GM19099 (cell line): ENCODE results near the gene C4orf33.
A peak's percentile ranks its signal among the peaks of the same experiment; 100 is the strongest.

Experiments used
- POLR2A ChIP-seq: IDR thresholded peaks from 3 replicates; pipeline ENCODE4 v1.6.1; 2011; ENCODE audit warnings: low read depth; ENCODE audit not compliant: insufficient read length; ENCODE audit errors: extremely low read depth

C4orf33 gene, protein sequence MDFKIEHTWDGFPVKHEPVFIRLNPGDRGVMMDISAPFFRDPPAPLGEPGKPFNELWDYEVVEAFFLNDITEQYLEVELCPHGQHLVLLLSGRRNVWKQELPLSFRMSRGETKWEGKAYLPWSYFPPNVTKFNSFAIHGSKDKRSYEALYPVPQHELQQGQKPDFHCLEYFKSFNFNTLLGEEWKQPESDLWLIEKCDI

DNA sequence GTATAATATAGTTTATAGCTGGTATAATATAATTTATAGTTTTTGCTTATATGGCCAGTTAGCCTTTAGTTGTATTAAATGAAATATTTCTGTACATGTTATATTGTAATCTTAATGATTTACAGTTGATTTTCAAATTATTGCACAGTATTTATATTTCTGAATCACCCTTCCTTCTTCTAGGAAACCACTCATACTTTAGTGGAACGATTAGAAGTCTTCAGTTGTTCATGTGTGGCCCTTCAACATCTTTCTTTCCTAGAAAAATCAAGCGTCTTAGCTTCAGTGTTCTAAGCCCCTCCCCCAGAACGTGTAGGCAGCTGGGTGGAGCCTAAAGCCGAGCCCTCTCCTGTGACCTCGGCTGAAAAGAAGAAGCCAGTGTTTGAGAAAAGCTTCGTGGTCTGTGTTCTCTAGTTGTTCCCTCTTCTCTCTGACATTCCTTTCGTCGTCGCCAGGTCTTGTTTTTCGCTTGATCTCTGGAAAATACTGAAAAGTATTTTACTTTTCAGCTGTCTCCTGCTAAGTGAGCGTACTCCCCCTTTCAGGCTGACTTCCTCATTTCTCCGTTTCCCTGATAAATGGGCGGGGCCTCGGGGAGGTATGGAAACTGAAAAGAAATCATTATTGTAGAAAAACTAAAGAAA, at the start of gene C4orf33:
TSS of gene C4orf33 (plus strand) at position 342 of the 644 bp plus-strand sequence. CDS start 6,459 bp downstream, outside the sequence.
- peak; percentile 81 for TF ChIP-seq POLR2A

DNA sequence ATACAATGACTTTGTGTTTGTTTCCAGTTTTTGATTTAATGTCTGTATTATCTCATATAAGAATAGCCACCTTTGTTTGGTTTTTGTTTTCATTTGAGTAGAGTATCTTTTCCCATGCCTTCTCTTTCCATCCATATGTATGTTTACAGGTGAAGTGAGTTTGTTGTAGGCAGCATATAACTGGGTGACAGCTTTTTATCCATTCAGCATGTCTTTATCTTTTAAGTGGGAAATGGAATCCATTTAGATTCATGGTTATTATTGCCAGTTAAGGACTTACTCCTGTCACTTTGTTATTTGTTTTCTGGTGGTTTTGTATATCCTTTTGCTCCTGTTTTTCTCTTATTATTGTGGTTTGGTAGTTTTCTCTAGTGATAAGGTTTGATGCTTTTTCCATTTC, 36.9 kb upstream of the C4orf33 start:
- TF ChIP-seq POLR2A: no peak

DNA sequence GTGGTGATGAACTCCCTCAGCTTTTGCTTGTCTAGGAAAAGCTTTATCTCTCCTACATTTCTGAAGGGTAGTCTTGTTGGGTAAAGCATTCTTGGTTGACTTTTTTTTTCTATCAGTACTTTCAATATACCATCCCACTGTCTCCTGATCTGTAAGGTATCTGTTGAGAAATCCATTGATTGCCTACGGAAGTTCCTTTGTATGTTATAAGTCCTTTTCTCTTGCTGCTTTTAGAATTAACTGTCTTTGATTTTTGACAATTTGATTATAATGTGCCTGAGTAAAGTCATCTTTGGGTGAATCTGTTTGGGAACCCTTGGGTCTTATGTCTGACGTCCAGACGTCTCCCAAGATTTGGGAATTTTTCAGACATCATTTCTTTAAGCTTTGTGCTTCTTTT, 33.4 kb upstream of the C4orf33 start:
- no peak for TF ChIP-seq POLR2A

DNA sequence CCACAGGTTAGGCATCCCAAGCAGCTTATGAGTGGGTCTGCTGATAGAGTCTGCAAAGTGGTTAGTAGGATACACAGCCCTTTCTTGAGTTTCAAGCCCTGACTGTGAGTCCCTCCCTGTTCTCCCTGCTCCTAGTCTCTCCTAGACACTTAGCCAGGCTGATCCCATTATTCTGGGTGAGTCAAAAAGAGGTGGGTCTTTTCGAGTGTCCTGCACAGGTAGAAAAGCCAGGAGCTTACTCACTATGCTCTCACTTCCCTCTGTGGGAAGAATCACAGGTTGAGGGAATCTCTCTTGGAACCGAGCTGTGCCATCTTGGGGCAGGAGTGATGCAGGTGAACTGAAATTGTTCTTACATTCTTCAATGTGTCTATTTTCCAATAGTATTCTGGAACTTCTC, 32.3 kb upstream of the C4orf33 start:
- TF ChIP-seq POLR2A: no peak

DNA sequence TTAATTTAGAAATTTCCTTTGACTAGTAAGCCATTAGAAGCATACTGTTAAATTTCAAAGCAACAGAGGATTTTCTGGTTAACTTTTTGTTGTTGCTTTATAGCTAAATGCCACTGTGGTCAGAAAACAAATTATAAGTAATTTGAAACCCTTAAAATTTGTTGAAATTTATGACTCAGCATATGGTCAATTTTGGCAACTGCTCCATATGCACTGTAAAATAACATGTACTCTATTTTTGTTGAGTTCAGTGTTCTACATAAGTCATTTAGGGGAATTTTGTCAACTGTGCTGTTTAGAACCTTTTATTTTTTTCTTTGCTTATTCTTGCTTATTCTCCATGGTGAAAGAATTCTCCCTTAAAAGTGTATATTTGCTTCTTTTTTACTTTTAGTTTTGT, 31.2 kb upstream of the C4orf33 start:
- no peak for TF ChIP-seq POLR2A

DNA sequence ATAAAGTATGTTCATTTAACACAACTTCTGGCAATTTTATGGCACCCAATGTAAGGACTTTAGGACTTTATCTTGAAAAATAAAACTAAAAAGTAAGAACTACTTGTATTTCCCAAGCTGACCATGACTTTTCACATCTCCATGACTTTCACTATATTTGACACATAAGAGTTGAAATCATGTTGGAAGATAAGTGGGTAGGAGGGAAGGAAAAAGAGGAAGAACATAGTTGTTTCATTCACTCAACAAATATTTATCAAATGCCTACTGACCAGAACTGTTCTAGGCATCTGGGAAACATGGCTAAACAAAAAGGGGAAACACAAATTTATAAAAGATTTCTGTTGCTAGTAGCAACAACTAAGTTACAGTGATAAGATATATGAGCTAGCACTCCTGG, 18.6 kb upstream of the C4orf33 start:
- TF ChIP-seq POLR2A: no peak

DNA sequence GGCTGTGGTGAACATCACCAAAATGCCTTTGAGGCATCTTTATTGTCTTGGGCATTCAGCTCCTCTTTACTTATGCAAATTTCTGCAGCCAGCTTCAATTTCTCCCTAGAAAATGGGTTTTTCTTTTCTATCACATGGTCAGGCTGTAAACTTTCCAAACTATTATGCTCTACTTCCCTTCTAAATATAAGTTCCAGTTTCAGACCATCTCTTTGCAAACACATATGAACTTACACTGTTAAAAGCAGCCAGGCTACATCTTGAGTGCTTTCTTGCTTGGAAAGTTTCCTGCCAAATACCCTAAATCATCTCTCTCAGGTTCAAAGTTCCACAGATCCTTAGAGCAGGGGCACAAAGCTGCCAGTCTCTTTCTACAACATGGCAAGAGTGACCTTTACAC, 15.8 kb upstream of the C4orf33 start:
- TF ChIP-seq POLR2A: no peak

DNA sequence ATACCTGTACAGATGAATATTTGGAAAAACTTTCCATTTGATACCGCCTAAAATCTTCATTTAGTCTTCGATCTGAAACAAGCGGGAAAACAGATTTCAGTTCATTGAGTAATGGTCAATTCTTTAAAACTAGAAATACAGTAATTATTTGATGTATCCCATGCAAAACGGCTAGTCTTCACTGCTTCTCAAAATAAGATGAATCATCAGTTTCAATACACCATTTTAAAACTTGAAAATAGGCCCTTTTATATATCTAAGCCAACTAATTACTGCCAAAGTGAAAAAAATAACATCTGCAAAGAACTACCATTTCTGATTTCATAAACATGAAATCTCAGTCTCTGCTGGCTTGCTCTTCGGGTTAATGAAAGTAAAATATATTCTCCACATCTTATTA, 13.7 kb upstream of the C4orf33 start:
- TF ChIP-seq POLR2A: no peak

DNA sequence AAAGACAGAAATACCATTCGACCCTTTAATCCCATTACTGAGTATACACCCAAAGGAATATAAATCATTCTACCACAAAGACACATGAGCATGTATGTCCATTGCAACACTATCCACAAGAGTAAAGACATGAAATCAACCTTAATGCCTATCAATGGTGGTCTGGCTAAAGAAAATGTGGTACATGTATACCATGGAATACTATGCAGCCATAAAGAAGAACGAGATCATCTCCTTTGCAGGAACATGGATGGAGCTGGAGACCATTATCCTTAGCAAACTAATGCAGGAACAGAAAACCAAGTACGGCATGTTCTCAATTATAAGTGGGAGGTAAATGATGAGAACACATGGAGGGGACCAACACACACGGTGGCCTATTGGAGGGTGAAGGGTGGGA, 10.5 kb upstream of the C4orf33 start:
- no peak for TF ChIP-seq POLR2A

DNA sequence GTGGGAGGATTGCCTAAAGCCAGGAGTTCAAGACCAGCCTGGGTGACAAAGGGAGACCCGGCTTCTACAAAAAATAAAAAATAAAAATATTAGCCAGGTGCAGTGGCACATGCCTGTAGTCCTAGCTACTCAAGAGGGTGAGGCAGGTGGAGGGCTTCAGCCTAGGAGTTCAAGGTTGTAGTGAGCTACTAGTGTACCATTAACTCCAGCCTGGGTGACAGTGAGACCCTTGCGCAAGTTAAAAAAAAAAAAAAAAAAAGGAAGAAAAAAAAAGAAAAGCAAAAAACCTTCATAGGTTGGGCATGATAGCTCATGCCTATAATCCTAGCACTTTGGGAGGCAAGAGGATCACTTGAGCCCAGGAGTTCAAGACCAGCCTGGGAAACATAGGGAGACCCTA, 8.4 kb upstream of the C4orf33 start:
- no peak for TF ChIP-seq POLR2A

DNA sequence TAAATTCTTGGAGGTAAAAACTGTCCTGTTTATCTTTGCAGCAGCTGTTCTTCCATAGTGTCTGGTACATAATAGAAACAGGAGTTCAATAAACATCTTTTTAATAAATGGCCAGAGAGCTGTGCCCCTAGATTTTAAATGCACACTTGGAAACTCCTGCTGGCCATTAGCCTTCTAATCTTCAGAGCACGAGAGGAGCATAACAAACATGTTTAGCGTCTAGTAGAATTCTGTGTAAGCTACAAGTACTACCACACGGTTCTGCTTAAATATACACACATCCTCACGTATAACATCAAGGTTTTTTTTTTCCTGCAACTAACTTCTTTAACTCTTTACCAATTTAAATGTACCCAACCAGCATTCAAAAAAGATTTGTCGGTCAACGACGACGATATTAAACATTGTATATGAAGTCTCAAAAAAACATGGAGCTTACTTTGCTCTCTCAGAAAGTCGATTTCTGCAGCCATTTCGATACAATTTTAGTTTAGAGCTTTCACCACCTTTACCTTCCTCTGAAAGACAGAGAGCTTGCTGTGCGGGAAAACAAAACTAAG, 3.2 kb upstream of the C4orf33 start:
- TF ChIP-seq POLR2A: no peak

DNA sequence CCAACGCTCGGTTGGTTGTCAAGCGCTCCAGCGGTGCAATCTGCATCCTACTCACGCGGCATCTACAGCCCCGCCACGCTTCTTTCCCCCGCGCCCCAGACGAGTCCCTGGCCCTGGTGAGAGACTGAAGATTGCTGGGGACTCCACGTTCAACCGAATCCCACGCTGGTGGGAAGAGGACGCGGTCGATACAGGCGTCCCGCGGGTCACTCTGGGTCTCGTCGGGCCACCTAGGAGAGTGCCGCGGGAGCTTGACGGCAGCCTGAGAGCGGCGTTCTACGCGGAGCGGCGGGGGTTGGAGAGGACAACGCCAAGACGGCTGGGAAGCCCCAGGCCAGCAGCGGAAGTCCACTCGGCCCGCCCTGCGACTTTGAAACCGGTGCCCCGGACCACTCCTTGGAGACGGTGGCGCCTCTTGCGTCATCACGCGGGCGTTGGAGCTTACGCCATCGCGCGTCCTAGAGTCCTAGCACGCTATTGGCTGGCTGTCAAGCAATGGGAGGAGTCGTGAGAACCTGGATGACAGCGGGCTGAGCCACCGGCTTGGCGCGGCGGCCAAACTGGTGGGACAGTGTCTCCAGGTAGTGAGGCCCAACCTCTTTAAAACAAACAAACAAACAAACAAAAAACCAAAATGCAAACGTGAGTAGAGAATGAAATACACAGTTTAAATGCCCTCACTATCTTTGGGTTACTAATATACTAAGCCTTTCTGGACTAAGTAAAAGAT, 2.6 kb upstream of the C4orf33 start, which contains the start of gene SCLT1:
TSS of gene SCLT1 (minus strand) at position 349 of the 730 bp plus-strand sequence. CDS start 436 bp downstream, outside the sequence.
- TF ChIP-seq POLR2A: peak; percentile 96

DNA sequence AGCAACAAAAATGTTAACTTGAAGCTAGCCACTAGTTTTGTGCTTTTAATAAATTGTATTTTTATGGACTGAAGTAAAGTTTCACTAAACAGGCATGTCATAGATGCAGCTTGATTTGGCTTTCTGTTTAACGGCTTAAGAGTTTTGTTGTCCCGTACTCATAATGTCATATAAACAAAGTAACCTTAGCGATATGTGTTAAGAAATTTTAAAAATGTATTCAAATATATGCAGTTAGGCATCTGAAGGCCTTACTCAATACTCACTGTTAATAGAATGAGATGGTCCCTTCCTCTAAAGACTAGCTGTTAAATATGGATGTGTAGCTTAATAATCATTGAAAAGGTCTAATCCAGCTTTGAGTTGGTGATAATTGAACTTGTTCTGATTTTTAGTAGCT, 1.6 kb upstream of the C4orf33 start:
- no peak for TF ChIP-seq POLR2A

DNA sequence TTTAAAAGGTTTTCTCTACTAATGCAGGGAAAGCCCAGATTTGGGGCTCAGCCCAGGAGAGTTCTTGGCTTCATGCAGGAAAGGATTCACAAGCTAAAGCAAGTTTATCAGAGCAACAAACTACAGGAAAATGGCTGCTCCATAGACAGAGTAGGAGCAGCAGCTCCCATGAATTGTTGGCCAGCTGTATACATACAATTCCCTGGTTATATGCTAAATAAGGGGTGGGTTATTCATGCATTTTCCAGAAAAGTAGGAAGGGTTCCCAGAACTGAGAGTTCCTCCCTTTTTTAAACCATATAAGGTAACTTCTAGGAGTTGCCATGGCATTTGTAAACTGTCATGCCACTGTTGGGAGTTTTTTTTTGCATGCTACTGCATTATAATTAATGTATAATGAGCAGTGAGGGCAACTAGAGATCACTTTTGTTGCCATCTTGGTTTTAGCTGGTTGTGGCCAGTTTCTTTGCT, 2.6 kb downstream of the C4orf33 start:
- no peak for TF ChIP-seq POLR2A

DNA sequence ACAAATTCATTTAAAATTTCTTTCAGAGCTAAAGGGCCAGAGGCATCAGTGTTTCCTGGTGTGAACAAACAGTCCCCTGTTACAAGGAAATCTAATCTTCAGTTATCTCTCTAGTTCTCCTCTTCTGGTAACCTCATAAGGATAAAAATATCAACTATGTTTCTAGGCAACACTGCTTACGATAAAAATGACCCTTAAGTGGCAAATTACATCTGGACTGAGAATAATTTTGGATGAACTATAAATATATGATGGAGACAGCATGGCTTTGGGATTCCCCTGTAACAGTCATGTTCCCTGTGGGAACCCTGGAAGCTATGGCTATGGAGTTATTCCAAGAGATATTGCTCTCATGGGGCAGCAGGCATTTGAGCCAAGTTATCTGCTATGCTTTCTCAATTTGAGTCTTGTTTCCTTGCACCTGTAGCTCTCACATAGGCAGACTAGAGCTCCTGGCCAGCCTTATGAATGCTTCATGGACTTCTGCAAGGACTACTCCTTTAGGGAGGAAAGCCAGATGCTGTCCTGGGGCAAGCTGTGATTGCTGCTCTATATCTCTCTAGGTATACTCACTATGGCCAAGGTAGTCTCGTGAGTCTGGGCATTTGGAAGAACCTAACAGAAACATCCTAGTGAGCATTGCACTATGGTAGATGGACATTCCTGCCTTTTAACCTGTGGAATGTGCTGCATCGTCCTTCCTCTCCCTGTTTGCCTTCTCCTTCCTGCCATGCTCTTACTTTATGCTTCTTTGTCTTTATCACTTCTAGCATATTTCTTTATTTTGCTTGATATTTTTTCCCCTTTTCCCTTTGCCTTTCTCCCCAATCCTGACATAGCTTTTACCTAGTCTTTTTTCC, 14.2 kb downstream of the C4orf33 start:
- no peak for TF ChIP-seq POLR2A

DNA sequence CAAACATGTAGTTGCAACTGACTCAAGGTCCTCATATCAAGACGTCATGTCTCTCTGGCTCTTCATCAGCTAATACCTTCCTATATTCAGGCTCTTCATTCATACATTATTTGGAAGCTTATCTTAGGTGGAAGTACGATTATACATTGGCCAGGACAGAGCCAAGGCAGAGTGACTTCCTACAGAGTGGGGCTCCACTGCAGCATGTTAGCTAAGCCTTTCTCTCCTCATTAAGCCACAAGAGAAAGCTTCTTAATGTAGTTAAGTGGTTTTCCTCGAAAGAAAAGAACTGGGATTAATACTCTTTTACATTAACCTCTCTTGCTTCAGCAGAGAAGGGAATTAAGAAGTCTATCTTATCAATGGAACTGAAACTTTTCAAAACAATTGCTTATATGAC, 15.0 kb downstream of the C4orf33 start:
- no peak for TF ChIP-seq POLR2A
